Esophagus squamous epithelium (tissue), 5 donors: Measurements from ENCODE around the gene DDX17. TPM values are rescaled to one million over a fixed set of nuclear protein-coding genes. Genes with fewer than 3 reads are reported as not detected.
"Not testable (repeated sequence)": the region's sequence is repeated elsewhere in the genome, so short reads cannot be mapped to it uniquely, and the experiment has no call there.

ENCODE experiments used
- DNase-seq: peaks from one replicate; lab custom pipeline; 2025; lab: John Stamatoyannopoulos, UW
- H3K27ac ChIP-seq, 4 donors: fragments of 200-600 bp; sonication (generic); one replicate each; pipeline ENCODE4 v1.5.1; 2016 to 2019; ENCODE audit warnings: mild to moderate bottlenecking in 1 of 4
- H3K27me3 ChIP-seq, 4 donors: fragments of 200-600 bp; sonication (generic); 1 replicate in 3 of 4; 2 replicates in 1 of 4; pipeline versions ENCODE4 v1.5.1 to v1.6.0; 2017 to 2021; ENCODE audit warnings: antibody characterized with exemption in 1 of 4
- H3K36me3 ChIP-seq, 3 donors: fragments of 200-600 bp; sonication (generic); one replicate each; pipeline ENCODE4 v1.5.1; 2016 to 2019
- H3K4me1 ChIP-seq, 3 donors: fragments of 200-600 bp; sonication (generic); one replicate each; pipeline ENCODE4 v1.5.1; 2017 to 2019
- H3K4me3 ChIP-seq, 4 donors: fragments of 200-600 bp; sonication (generic); 1 replicate in 3 of 4; 2 replicates in 1 of 4; pipeline ENCODE4 v1.5.1; 2016 to 2019; ENCODE audit warnings: mild to moderate bottlenecking in 2 of 4, moderate library complexity in 1 of 4
- H3K9me3 ChIP-seq, 3 donors: fragments of 200-600 bp; sonication (generic); one replicate each; pipeline ENCODE4 v1.5.1; 2016 to 2019
- POLR2A ChIP-seq, 4 donors: fragments of 450-650 bp; IDR thresholded peaks; one replicate each; pipeline ENCODE4 v1.6.1; 2017; ENCODE audit warnings: antibody characterized with exemption in 4 of 4, mild to moderate bottlenecking in 4 of 4, moderate library complexity in 3 of 4
- WGBS, 2 donors: methylation state at CpG; one replicate each; pipeline ENCODE4 v1.1.5; 2018; 5-methylcytosine and 5-hydroxymethylcytosine counted together
- intact Hi-C: fragments of 100-400 bp; cut with DNase I; formaldehyde crosslinking; loops from one replicate; pipeline ENCODE4 v1.15.0; 2022
- total RNA-seq, 4 donors: library from RNA; depleted of rRNA; stranded (reverse); fragments of >200 nt; gene quantifications; one replicate each; pipeline ENCODE4 v1.1.0, GENCODE V29; 2016
- TF ChIP-seq, protein P1 (sequence below), 6 experiments: fragments of 450-650 bp in 4 of 6; fragments of 200-600 bp in 2 of 6; sonication (generic) in 2 of 6; IDR thresholded peaks; one replicate each; pipeline ENCODE4 v1.5.1; 2016 to 2019; ENCODE audit warnings: antibody characterized with exemption in 6 of 6, mild to moderate bottlenecking in 4 of 6, moderate library complexity in 4 of 6
- donor health status: DM: yes; HTN: yes; CAD: no.

The DDX17 gene
- total RNA-seq, 4 donors from 2014 or later = 164 to 498 (median 214) TPM

DNA sequence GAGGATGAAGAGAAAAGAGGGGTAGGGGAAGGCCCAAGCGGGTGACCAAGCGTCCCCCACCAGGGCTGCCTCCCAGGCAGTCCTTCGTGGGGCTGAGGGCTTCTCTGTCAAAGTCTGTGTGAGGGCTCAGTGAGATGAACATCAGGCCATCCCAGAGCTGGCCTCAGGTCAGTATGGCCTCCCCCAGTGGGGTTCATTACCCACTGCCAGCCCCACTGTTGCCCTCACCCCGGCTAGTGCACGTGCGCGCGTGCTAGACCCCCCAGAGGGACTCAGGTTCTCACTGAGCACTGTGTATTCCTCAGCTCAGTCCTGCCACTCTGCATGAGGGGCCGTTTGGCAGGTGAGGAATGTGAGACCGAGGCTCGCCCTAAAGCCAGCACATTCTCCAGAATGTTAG is 34.9 kb downstream of the DDX17 start:
- H3K4me1 ChIP-seq = peaks cover 10 to 22% (median 10%) of the 10 kb centered on the region in 3 donors
- H3K9me3 ChIP-seq = no peaks in the 10 kb centered on the region
- intact Hi-C loops = no loop called here
- no peaks in the 10 kb centered on the region for H3K36me3 ChIP-seq
- no peak for DNase-seq
- no peak overlapping the region for H3K27ac ChIP-seq
- H3K27me3 ChIP-seq = peaks cover 0 to 15% (median 0%) of the 10 kb centered on the region in 4 donors
- no peak overlapping the region for H3K4me3 ChIP-seq
- 88 to 94% methylated on average over 7 to 8 of the region's 11 CpGs for WGBS, 2 donors
- TF ChIP-seq, protein P1, sequence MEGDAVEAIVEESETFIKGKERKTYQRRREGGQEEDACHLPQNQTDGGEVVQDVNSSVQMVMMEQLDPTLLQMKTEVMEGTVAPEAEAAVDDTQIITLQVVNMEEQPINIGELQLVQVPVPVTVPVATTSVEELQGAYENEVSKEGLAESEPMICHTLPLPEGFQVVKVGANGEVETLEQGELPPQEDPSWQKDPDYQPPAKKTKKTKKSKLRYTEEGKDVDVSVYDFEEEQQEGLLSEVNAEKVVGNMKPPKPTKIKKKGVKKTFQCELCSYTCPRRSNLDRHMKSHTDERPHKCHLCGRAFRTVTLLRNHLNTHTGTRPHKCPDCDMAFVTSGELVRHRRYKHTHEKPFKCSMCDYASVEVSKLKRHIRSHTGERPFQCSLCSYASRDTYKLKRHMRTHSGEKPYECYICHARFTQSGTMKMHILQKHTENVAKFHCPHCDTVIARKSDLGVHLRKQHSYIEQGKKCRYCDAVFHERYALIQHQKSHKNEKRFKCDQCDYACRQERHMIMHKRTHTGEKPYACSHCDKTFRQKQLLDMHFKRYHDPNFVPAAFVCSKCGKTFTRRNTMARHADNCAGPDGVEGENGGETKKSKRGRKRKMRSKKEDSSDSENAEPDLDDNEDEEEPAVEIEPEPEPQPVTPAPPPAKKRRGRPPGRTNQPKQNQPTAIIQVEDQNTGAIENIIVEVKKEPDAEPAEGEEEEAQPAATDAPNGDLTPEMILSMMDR (IDR thresholded peaks at IDR 0.05) = no peak
- no peak for TF ChIP-seq POLR2A (IDR thresholded peaks at IDR 0.05)

DNA sequence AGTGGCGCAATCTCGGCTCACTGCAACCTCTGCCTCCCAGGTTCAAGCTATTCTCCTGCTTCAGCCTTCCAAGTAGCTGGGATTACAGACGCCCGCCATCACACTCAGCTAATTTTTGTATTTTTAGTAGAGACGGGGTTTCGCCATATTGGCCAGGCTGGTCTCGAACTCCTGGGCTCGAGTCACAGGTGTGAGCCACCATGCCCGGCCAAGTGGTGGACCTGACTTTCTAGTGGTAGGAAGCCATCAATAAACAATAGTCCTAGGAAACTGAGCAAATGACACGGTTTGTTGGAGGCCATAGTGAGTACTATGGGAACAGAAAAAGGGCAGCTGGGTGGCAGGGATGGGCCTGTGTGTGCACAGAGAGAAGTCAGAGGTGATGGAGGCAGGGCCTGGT is 35.9 kb downstream of the DDX17 start:
- H3K27ac ChIP-seq, intact Hi-C loops, H3K4me3 ChIP-seq, DNase-seq, H3K36me3 ChIP-seq, H3K9me3 ChIP-seq: not testable (repeated sequence)
- 89 to 91% methylated on average over 2 to 8 of the region's 10 CpGs for whole genome bisulfite sequencing, 2 donors
- Histone ChIP-seq H3K4me1 (peaks cover 10 to 22% (median 10%) of the 10 kb centered on the region in 3 donors), H3K27me3 (peaks cover 0 to 26% (median 0%) of the 10 kb centered on the region in 4 donors)

DNA sequence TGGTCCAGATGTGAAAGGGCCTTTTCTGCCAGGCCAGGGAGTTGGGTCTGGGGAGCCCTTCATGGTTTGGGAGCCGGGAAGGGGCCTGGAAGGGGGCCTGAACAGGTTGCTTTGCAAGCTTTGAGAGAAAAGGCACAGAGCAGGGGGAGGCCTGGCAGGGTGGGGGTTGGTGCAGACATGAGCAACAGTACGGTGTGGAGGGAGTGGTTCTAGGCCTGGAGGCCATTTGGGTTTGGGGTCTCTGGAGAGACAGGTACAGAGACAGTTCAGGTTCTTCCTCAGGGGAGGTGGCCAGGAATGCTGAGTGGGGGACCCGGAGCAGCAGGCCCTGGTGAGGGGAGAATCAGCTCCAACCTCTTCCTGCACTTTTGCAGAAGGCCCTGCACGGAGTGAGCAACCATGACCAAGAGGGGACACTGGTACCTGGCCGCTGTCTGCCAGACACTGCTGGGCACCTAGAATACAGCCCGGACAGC is 36.8 kb downstream of the DDX17 start:
- H3K4me1 ChIP-seq = peaks cover 10 to 22% (median 10%) of the 10 kb centered on the region in 3 donors

DNA sequence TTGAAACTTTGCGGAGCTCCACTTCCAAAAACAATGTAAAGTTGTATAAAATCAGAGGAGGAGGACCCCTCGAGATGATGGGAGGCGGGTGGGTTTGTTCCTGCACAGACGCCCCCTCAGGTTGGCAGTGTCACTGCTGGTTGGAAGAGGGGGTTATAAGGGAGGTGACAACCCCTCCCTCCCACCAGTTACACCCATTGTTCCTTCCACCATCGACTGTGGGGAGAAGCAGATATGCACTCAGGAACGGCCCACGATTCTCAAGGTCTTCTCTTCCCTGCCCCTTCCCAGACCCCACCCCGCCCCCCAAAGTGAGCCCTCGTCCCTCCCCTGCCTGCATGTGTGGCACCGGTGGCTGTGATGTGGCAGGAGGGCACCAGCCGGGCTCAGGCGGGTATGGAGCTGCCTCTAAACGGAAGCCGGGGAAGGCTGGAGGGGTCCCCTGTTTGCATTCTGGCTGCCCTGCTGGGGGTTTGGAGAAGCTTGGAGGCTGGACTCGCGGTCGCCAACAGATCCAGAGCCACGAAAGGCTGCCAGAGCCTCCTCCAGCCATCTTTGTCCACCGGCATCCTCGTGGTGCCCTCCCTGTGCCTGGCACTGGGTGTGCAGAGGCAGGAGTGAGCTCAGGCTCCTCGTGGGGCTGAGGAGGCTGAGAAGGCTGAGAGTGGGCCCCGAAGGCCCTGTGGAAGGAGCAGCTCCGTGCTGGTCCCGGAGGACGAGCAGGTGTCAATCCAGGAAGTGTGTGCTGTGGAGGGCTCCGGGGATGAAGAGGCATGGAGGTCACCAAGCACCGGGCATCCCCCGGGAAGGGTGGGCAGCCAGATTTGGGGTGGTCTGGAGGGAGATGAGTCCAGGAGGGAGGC is 37.4 kb downstream of the DDX17 start:
- Histone ChIP-seq H3K27me3 (peaks cover 0 to 34% (median 0%) of the 10 kb centered on the region in 4 donors), H3K4me1 (peaks cover 10 to 22% (median 10%) of the 10 kb centered on the region in 3 donors), H3K36me3 (no peaks in the 10 kb centered on the region), H3K27ac (peak overlapping the region in 2 of 4 donors; percentile 54 to 65), H3K4me3 (peak overlapping the region; percentile 27 to 81 (median 50)), H3K9me3 (no peaks in the 10 kb centered on the region)
- intact Hi-C loops = no loop called here
- 54 to 81% methylated on average over 7 to 8 of the region's 28 CpGs for WGBS, 2 donors
- no peak for DNase-seq
- TF ChIP-seq POLR2A (IDR thresholded peaks at IDR 0.05) = no peak
- TF ChIP-seq, protein P1 (IDR thresholded peaks at IDR 0.05) = peak in 1 of 6 experiments; percentile 8

More for the DNA sequence above, 36.8 kb downstream of the DDX17 start:
- DNase-seq = no peak
- intact Hi-C loops = no loop called here
- 88 to 94% methylated on average over 6 of the region's 6 CpGs for WGBS, 2 donors
- no peak for TF ChIP-seq POLR2A (IDR thresholded peaks at IDR 0.05)
- TF ChIP-seq, protein P1 (IDR thresholded peaks at IDR 0.05) = no peak
- Histone ChIP-seq H3K4me3 (no peak overlapping the region), H3K9me3 (no peaks in the 10 kb centered on the region), H3K27me3 (peaks cover 0 to 27% (median 0%) of the 10 kb centered on the region in 4 donors), H3K27ac (no peak overlapping the region), H3K36me3 (no peaks in the 10 kb centered on the region)

DNA sequence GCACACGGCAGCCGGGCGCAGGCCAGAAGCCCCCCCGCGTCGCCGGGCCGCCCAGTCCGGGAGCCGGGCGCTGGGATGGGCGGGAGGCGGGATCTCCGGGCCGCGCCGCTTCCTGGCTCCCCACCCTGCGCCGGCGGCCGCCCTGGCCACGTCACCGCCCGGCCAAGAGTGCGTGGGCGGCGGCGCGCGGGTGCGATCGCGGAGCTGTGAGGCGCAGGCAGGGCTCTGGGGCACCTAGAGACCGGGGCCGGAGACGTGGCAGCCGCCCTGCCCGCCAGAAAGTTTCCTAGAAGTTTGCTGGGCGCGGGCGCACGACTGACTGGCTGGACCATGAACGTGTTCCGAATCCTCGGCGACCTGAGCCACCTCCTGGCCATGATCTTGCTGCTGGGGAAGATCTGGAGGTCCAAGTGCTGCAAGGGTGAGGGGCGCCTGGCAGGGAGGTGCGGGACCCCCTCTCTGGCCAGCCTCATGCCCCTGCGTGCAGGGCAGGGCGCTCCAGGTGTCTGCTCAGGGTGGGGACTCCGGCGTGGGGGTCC is 38.1 kb downstream of the DDX17 start, which contains the start of gene KDELR3:
KDELR3 (plus strand) TSS at position 193 of the 539 bp plus-strand sequence; CDS start at position 331, 138 bp downstream.
- H3K27ac ChIP-seq = peak within 1 kb of the TSS; percentile 37 to 65 (median 53)
- intact Hi-C loops = no loop called here
- peak within 1 kb of the TSS; percentile 27 to 81 (median 50) for H3K4me3 ChIP-seq
- WGBS, 2 donors = 3% methylated on average over 13 of the region's 53 CpGs; no CpG with 5 or more reads in 1 of the 2 donors
- no peaks in the 10 kb centered on the region for H3K9me3 ChIP-seq
- H3K4me1 ChIP-seq = peaks cover 10 to 22% (median 10%) of the 10 kb centered on the region in 3 donors
- no peaks in the 10 kb centered on the region for H3K36me3 ChIP-seq
- TF ChIP-seq, protein P1 (IDR thresholded peaks at IDR 0.05) = no peak
- TF ChIP-seq POLR2A (IDR thresholded peaks at IDR 0.05) = peak in 1 of 4 donors; percentile 47
- DNase-seq = no peak
- H3K27me3 ChIP-seq = peaks cover 0 to 41% (median 0%) of the 10 kb centered on the region in 4 donors
